Measurements from ENCODE around the gene BSPRY.

BSPRY gene

DNA sequence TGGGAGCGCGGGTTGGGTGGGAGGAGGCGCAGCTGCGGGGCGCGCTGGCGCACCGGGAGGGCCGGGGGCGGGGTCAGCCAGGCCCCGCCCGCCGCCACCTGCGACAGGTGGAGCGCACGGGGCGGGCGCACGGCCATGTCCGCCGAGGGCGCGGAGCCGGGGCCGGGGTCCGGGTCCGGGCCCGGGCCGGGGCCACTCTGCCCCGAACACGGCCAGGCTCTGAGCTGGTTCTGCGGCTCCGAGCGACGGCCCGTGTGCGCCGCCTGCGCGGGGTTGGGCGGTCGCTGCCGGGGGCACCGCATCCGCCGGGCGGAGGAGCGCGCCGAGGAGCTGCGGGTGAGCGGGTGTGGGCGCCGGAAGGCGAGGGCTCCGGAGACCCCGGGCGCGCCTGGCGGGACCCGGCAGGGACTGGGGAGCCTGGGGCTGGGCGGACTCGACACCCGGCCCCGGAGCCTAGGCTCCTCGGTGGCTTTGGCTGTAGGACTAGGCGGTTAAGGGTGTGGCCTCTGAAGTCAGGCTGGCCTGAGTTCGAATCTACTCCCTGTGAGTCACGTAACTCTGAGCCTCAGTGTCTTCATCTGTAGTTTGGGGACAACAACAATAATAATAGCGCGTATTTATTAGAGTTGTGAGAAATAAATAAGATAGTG, at the start of gene BSPRY:
Gene BSPRY (plus strand): TSS at position 97 of the 650 bp plus-strand sequence. CDS start 39 bp downstream, at position 136.
- DNase-seq (ENCODE audit: low spot score in 2 of 2): peak; percentile 26 to 39
- in situ Hi-C loops (cut with MboI; ENCODE audit: low sequenced_read_pairs): no loop called here
- no peaks in the 10 kb centered on the region for H3K36me3 ChIP-seq (replicated peaks)
- H3K4me3 ChIP-seq: peak within 1 kb of the TSS; percentile 29
- H3K4me1 ChIP-seq: no peaks in the 10 kb centered on the region
- no peaks in the 10 kb centered on the region for H3K9me3 ChIP-seq
- peaks cover 45% of the 10 kb centered on the region for H3K27me3 ChIP-seq (ENCODE audit: low read depth)

DNA sequence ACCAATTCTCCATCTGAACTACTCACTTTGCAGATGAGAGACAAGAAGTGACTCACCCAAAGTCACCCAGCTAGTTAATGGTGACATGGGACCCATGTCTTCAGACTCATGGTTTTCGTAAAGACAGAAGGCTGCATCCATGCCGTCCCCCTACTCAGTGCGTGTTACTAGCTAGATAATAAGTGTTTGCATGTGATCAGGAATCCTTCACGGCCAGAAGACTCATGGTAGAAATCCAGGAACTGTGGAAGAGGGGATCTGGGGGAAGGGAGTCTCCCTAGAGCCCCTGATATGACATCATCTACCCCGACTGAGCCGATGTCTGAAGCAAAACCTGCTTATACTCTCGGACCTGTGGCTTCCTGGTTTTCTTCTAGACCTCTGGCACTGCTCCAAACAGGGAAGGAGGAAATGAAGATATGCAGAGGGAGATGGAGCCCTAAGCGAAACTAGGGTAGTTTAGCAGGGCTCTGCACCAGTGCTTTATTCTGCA, 49.5 kb upstream of the BSPRY start:
- Histone ChIP-seq H3K9me3 (no peaks in the 10 kb centered on the region), H3K27me3 (ENCODE audit: low read depth) (no peaks in the 10 kb centered on the region), H3K4me3 (no peak overlapping the region), H3K4me1 (no peaks in the 10 kb centered on the region), H3K36me3 (replicated peaks) (no peaks in the 10 kb centered on the region)
- in situ Hi-C loops (cut with MboI; ENCODE audit: low sequenced_read_pairs): no loop called here
- DNase-seq (ENCODE audit: low spot score in 2 of 2): no peak

DNA sequence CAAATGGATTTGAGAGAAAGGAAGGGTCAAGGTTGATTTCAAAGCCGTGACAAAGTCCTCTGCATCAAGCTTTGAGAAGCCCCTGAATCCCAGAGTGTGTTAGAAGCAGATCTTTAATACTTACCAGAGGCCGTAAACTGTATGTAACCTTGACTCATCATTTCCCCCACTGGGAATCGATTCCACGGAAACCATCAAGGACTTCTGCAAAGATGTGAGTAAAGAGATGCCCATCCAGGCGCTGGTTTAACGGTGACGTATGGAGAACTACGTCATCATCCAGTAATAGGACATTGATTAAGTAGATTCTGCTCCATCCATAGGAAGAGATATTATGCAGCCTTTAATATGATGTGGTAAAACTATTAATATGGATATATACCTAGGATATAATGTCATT, 47.8 kb upstream of the BSPRY start:
- no peaks in the 10 kb centered on the region for H3K27me3 ChIP-seq (ENCODE audit: low read depth)
- DNase-seq (ENCODE audit: low spot score in 2 of 2): no peak
- in situ Hi-C loops (cut with MboI; ENCODE audit: low sequenced_read_pairs): no loop called here
- no peaks in the 10 kb centered on the region for H3K36me3 ChIP-seq (replicated peaks)
- no peaks in the 10 kb centered on the region for H3K9me3 ChIP-seq
- H3K4me3 ChIP-seq: no peak overlapping the region
- no peaks in the 10 kb centered on the region for H3K4me1 ChIP-seq

DNA sequence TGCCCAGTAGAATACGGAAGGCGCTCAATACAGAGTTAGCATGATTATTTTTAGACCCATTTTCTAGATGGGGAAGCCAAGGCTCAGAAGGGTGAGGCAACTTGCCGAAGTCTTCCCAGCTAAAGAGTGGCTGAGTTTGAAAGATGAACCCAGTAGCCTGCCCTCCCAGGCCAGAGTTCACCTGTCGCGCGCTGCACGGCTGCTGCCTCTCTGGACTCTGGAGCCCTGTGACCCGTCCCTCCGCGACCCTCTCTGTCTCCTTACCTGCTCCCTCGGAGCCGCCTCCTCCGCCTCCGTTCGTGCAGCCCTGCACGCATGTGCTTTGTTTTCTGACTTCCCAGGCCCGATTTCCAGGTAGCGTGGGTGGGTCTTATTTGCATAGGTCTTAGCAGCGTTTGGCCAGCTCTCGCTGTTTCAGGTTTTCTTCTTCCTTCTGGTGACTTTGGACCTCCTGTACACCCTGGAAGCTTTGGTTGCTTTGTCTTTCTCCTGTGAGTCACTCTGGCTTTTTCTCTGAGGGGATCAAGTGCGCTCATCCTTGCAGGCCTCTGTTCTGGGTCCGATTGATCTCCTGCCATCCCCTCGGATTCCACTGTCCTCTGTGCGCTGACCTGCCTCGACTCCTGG, 46.4 kb upstream of the BSPRY start, which contains the start of gene RNF183:
Gene RNF183 (minus strand): TSS at position 585 of the 627 bp plus-strand sequence. CDS start 5,192 bp downstream, outside the sequence.
- no peak within 1 kb of the TSS for H3K4me3 ChIP-seq
- H3K36me3 ChIP-seq (replicated peaks): no peaks in the 10 kb centered on the region
- no peaks in the 10 kb centered on the region for H3K9me3 ChIP-seq
- no peak for DNase-seq (ENCODE audit: low spot score in 2 of 2)
- H3K27me3 ChIP-seq (ENCODE audit: low read depth): no peaks in the 10 kb centered on the region
- in situ Hi-C loops (cut with MboI; ENCODE audit: low sequenced_read_pairs): no loop called here
- no peaks in the 10 kb centered on the region for H3K4me1 ChIP-seq

DNA sequence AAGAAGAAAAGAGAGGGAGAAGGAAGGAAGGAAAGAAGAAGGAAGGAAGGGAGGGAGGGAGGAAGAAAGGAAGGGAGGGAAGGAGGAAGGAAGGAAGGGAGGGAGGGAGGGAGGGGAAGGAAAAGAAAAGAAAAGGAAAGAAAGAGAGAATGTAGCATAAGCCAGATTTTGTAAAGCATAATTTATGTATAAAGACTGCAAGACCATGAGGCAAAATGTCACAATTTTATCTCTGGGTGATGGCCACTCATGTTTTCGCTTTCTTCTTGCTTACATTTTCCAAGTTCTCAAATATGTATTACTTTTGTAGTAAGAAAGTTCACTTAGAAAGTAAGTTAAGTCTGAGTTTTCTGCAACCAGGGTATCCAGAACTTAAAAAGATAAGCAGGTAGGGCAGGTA, 42.8 kb upstream of the BSPRY start:
- in situ Hi-C loops (cut with MboI; ENCODE audit: low sequenced_read_pairs): no loop called here

DNA sequence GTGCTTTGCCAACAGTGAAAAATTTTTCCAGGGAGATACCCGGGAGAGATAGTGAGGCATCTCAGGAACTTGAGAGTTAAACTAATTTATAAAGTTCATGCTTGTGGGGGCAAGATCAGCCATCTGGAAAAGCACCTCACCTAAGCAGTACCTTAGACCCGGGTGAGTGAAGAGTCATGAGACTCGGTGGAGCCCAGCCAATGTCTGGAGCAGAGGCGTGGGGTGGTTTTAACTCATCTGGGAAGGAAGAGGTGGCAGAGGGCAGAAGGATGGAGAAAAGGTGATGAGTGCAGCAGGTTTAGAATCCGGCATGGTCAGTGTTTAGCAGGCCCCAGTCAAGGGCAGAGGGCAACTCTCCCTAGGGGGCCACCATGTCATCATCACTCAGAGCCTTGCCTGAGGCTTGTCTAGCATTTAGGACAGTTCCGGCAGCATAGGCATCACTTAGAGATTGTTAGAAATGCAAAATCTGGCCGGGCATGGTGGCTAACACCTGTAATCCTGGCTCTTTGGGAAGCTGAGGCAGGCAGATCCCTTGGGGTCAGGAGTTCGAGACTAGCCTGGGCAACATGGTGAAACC, 41.9 kb upstream of the BSPRY start:
- in situ Hi-C loops (cut with MboI; ENCODE audit: low sequenced_read_pairs): no loop called here
- H3K9me3 ChIP-seq: no peaks in the 10 kb centered on the region
- no peaks in the 10 kb centered on the region for H3K27me3 ChIP-seq (ENCODE audit: low read depth)
- H3K4me3 ChIP-seq: no peak overlapping the region
- DNase-seq (ENCODE audit: low spot score in 2 of 2): no peak
- no peaks in the 10 kb centered on the region for H3K4me1 ChIP-seq
- H3K36me3 ChIP-seq (replicated peaks): no peaks in the 10 kb centered on the region

More for the DNA sequence above, 42.8 kb upstream of the BSPRY start:
- H3K9me3 ChIP-seq: no peaks in the 10 kb centered on the region
- H3K36me3 ChIP-seq (replicated peaks): no peaks in the 10 kb centered on the region
- DNase-seq (ENCODE audit: low spot score in 2 of 2): no peak
- no peaks in the 10 kb centered on the region for H3K4me1 ChIP-seq
- no peak overlapping the region for H3K4me3 ChIP-seq
- no peaks in the 10 kb centered on the region for H3K27me3 ChIP-seq (ENCODE audit: low read depth)

DNA sequence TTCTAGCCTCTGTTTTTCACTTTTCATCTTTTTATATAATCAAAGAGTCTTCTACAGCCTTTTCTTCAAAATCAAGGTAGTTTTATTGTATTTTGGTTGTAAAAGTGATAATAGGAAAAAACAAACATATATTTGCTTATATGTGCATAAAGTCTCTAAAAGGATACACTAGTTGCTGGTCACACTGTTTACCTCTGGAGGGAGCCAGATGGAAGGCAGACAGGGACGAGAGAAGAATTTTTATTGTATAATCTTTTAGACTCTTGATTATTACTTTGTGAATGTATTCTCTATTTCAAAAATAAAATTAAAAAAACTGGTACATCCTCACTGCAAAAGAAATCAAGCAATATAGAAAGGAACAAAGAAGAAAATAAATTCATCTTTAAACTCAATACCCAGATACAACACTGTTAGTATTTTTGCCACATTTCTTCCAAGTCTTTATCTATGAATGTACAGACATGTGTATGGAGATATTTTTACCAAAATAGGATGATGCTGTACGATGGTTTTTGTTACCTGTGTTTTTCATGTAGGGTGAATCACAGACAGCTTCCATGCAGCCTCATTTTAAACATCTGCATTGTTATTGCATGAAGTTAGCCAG, 40.0 kb upstream of the BSPRY start:
- Histone ChIP-seq H3K4me3 (no peak overlapping the region), H3K9me3 (no peaks in the 10 kb centered on the region), H3K27me3 (ENCODE audit: low read depth) (no peaks in the 10 kb centered on the region), H3K4me1 (no peaks in the 10 kb centered on the region), H3K36me3 (replicated peaks) (no peaks in the 10 kb centered on the region)
- DNase-seq (ENCODE audit: low spot score in 2 of 2): peak; percentile 24 to 43
- in situ Hi-C loops (cut with MboI; ENCODE audit: low sequenced_read_pairs): no loop called here

DNA sequence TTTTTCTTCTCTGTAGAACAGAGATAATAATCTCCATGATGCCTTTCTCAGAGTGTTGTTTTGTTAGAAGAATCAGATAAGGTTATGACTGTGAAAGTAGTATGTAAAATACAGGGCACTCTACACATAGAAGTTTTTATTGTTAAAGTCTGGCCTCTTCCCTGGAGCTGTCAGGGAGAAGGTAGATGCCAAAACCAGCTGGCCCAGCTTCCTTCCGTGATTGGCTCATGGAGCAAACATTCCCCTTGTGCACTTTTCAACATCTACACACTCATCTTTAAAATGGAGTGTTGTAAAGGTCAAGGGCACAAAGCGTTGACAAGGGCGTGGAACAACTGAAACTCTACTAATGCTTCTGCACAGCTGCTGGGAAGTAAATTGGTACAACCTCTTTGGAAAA, 38.8 kb upstream of the BSPRY start:
- in situ Hi-C loops (cut with MboI; ENCODE audit: low sequenced_read_pairs): no loop called here
- H3K4me3 ChIP-seq: no peak overlapping the region

DNA sequence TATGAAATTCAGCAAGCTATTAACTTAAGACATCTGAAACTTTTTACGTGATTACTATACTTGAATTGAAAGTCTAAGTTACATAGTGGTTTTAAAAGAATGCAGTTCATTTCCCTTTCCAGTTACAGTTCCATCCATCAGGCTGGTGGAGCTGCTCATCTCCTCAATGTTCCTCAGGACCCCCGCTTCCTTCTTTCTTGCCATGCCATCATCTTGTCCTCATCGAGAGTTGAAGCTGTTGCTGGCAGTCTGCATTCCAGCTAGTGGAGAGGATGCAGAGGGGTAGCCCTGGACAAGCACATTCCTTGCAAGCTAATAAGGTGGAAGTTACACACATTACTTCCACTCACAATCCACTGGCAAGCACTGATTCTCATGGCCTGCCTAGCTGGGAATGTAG, 37.4 kb upstream of the BSPRY start:
- no peaks in the 10 kb centered on the region for H3K9me3 ChIP-seq
- no peaks in the 10 kb centered on the region for H3K36me3 ChIP-seq (replicated peaks)
- no peak for DNase-seq (ENCODE audit: low spot score in 2 of 2)
- in situ Hi-C loops (cut with MboI; ENCODE audit: low sequenced_read_pairs): no loop called here
- H3K4me3 ChIP-seq: no peak overlapping the region
- no peaks in the 10 kb centered on the region for H3K4me1 ChIP-seq
- no peaks in the 10 kb centered on the region for H3K27me3 ChIP-seq (ENCODE audit: low read depth)

More for the DNA sequence above, 38.8 kb upstream of the BSPRY start:
- Histone ChIP-seq H3K27me3 (ENCODE audit: low read depth) (no peaks in the 10 kb centered on the region), H3K9me3 (no peaks in the 10 kb centered on the region), H3K4me1 (no peaks in the 10 kb centered on the region), H3K36me3 (replicated peaks) (no peaks in the 10 kb centered on the region)
- no peak for DNase-seq (ENCODE audit: low spot score in 2 of 2)

DNA sequence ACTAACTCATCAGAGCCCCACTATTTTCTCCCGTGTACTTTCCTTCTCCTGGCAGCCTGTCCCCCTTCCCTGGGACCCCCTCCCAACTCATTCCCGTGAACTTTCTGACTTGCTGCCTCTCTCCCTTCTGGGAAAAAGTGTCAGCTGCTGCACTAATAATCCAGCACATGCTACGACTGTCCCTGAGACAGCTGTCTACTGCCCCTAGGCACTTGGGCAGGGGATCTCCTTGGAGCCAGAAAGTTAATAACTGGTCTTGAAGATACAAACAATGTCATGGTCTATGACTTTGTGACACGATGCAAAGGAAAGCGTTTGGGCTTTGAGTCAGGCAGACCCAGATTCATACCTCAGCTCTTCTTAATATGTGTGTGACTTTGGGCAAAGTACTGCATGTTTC, 36.1 kb upstream of the BSPRY start:
- Histone ChIP-seq H3K36me3 (replicated peaks) (no peaks in the 10 kb centered on the region), H3K4me1 (no peaks in the 10 kb centered on the region), H3K27me3 (ENCODE audit: low read depth) (no peaks in the 10 kb centered on the region), H3K9me3 (no peaks in the 10 kb centered on the region), H3K4me3 (no peak overlapping the region)
- DNase-seq (ENCODE audit: low spot score in 2 of 2): no peak
- in situ Hi-C loops (cut with MboI; ENCODE audit: low sequenced_read_pairs): no loop called here

DNA sequence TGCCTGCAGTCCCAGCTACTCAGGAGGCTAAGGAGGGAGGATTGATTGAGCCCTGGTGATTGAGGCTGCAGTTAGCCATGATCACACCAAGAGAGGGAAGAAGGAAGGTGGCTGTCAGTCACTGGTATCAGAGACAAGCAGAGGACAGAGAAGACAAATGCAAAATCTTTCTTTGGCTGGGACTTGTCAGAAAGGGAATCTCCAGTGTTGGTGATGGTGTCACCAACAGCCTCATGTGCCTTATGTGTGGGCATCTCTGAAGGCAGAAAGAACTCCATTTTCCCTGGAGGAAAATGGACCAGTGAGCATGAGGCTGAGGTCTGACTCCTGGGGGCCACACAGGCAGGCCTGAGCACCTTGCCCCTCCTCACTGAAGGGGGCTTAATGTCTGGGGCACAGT, 34.1 kb upstream of the BSPRY start:
- Histone ChIP-seq H3K4me1 (no peaks in the 10 kb centered on the region), H3K9me3 (no peaks in the 10 kb centered on the region), H3K4me3 (no peak overlapping the region), H3K27me3 (ENCODE audit: low read depth) (no peaks in the 10 kb centered on the region), H3K36me3 (replicated peaks) (no peaks in the 10 kb centered on the region)
- in situ Hi-C loops (cut with MboI; ENCODE audit: low sequenced_read_pairs): no loop called here
- DNase-seq (ENCODE audit: low spot score in 2 of 2): no peak

DNA sequence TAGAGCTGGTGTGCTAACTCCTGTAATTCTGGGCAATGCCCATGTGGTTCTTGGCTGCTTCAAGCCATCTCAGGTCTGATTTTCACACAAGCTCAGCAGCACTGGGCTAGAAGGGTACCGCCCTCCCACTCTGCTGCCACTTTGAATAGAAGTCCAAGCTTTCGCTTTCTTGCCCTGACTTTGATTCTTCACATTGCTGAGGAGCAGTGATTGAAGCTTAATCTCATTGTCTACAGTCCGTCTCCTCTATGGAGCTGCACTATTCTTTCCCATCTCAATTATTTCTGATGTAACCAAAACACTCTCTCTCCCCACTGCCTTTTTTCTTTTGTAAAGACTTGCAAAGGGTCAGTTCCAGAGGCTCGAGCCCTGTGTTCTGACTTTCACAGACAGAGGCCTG, 33.3 kb upstream of the BSPRY start:
- H3K4me3 ChIP-seq: no peak overlapping the region
- H3K9me3 ChIP-seq: no peaks in the 10 kb centered on the region
- H3K36me3 ChIP-seq (replicated peaks): no peaks in the 10 kb centered on the region; the same call in 1 of the 2 replicates
- in situ Hi-C loops (cut with MboI; ENCODE audit: low sequenced_read_pairs): no loop called here
- no peaks in the 10 kb centered on the region for H3K4me1 ChIP-seq
- H3K27me3 ChIP-seq (ENCODE audit: low read depth): no peaks in the 10 kb centered on the region
- no peak for DNase-seq (ENCODE audit: low spot score in 2 of 2)

DNA sequence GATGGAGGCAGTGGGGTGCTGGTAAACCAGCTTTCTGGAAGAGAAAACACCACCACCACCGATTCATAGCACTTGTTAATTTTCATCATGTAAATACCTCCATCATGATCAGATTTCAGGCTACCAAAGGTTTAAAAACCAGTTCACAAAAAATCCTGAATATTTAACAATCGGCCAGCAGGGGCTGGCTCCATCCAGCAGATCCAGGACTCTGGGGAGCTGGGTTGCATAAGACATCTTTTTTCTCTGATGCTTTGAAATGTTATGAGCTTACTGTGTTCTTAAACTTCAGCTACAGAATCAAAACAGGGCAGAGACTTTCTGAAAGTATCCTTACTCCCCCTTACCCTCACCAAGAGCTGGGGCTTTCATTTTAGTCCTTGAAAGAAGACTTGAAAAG, 31.6 kb upstream of the BSPRY start:
- in situ Hi-C loops (cut with MboI; ENCODE audit: low sequenced_read_pairs): no loop called here
- Histone ChIP-seq H3K9me3 (no peaks in the 10 kb centered on the region), H3K36me3 (replicated peaks) (no peaks in the 10 kb centered on the region; the same call in 1 of the 2 replicates), H3K4me1 (no peaks in the 10 kb centered on the region), H3K27me3 (ENCODE audit: low read depth) (no peaks in the 10 kb centered on the region), H3K4me3 (no peak overlapping the region)
- DNase-seq (ENCODE audit: low spot score in 2 of 2): no peak

DNA sequence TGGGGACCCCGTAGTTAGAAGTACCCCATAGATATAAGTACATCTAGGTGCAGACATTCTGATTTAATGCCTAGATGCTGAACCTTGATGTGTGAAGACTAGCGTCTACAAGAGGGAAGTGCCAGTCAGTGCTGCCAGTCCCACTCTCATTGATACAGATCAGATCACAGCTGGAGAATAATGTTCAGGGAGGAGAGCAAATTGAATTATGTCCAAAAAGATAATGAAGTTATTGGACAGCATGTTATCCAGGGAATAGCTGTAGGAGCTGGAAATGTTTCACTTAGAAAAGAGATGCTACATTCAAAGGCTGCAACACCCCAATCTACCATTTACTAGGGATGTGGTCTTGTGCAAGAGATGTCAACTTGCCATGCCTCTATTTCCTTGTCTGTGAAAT, 30.3 kb upstream of the BSPRY start:
- H3K36me3 ChIP-seq (replicated peaks): no peaks in the 10 kb centered on the region; the same call in 1 of the 2 replicates

More for the DNA sequence above, 30.3 kb upstream of the BSPRY start:
- in situ Hi-C loops (cut with MboI; ENCODE audit: low sequenced_read_pairs): no loop called here
- H3K4me1 ChIP-seq: no peaks in the 10 kb centered on the region
- no peak for DNase-seq (ENCODE audit: low spot score in 2 of 2)
- H3K4me3 ChIP-seq: no peak overlapping the region
- H3K27me3 ChIP-seq (ENCODE audit: low read depth): no peaks in the 10 kb centered on the region
- no peaks in the 10 kb centered on the region for H3K9me3 ChIP-seq
